DND-41 (cell line): ENCODE data around the gene CERS5.

ENCODE experiments used
- ATAC-seq: fragments of 200-7000 bp; cut with Tn5 transposase; 3 replicates; pipeline ENCODE4 v1.9.1; 2021; ENCODE audit warnings: low read depth; ENCODE audit not compliant: insufficient read depth
- DNase-seq: peaks from one replicate; pipeline ENCODE4 v3.0.0-alpha.2; 2020
- H2AFZ ChIP-seq: 2 replicates; pipeline ENCODE4 v1.6.0; 2012; ENCODE audit warnings: low read depth, low read length
- H3K27ac ChIP-seq: 2 replicates; pipeline ENCODE4 v1.5.1; 2012; ENCODE audit warnings: low read length, inconsistent platforms
- H3K27me3 ChIP-seq: fragments of 200-600 bp; sonication (generic); 2 replicates; pipeline ENCODE4 v1.6.0; 2012; ENCODE audit warnings: low read length, mild to moderate bottlenecking, inconsistent platforms; ENCODE audit not compliant: insufficient read depth, poor library complexity
- H3K36me3 ChIP-seq: 2 replicates; pipeline ENCODE4 v1.5.1; 2012; ENCODE audit warnings: low read length, inconsistent platforms; ENCODE audit not compliant: insufficient read depth
- H3K4me1 ChIP-seq: 2 replicates; pipeline ENCODE4 v1.5.1; 2012; ENCODE audit warnings: mild to moderate bottlenecking, low read length; ENCODE audit not compliant: insufficient read depth
- H3K4me2 ChIP-seq: 2 replicates; pipeline ENCODE4 v1.6.0; 2012; ENCODE audit warnings: mild to moderate bottlenecking, moderate library complexity, low read length, inconsistent platforms; ENCODE audit not compliant: insufficient read depth
- H3K4me3 ChIP-seq, 2 experiments: fragments of 200-600 bp in 1 of 2; shearing (Covaris generic) in 1 of 2; 2 replicates each; pipeline ENCODE4 v1.5.1; 2012 to 2016; ENCODE audit warnings: inconsistent platforms in 2 of 2, low read length in 2 of 2, mild to moderate bottlenecking in 2 of 2, low read depth in 1 of 2, moderate library complexity in 1 of 2
- H3K79me2 ChIP-seq: 2 replicates; pipeline ENCODE4 v1.6.0; 2012; ENCODE audit warnings: low read length, inconsistent platforms; ENCODE audit not compliant: insufficient read depth
- H3K9ac ChIP-seq: 2 replicates; pipeline ENCODE4 v1.6.0; 2012; ENCODE audit warnings: low read depth, mild to moderate bottlenecking, inconsistent platforms, low read length, moderate library complexity
- H3K9me3 ChIP-seq: 2 replicates; pipeline ENCODE4 v1.5.1; 2012; ENCODE audit warnings: low read length, moderate library complexity, mild to moderate bottlenecking, inconsistent platforms; ENCODE audit not compliant: insufficient read depth, severe bottlenecking
- H4K20me1 ChIP-seq: 2 replicates; pipeline ENCODE4 v1.6.0; 2012; ENCODE audit warnings: low read length; ENCODE audit not compliant: insufficient read depth
- CTCF ChIP-seq: IDR thresholded peaks from 2 replicates; pipeline ENCODE4 v1.5.1; 2012; ENCODE audit warnings: borderline replicate concordance, low read length, moderate library complexity, mild to moderate bottlenecking; ENCODE audit not compliant: poor library complexity, severe bottlenecking; ENCODE audit errors: extremely low read depth
- EZH2 ChIP-seq: IDR thresholded peaks from 3 replicates; pipeline ENCODE4 v1.6.1; 2012; ENCODE audit warnings: borderline replicate concordance, low read depth, mild to moderate bottlenecking, moderate library complexity, low read length, inconsistent platforms; ENCODE audit not compliant: severe bottlenecking

Gene CERS5

GRCh38 chr12:50100561-50100960 lies 66.6 kb downstream of the CERS5 start:
- no peaks in the 10 kb centered on the region for H3K9me3 ChIP-seq
- H3K4me3 ChIP-seq = no peak overlapping the region
- TF ChIP-seq EZH2 = no peak
- TF ChIP-seq CTCF = no peak
- H3K27me3 ChIP-seq = no peaks in the 10 kb centered on the region
- H3K79me2 ChIP-seq = no peaks in the 10 kb centered on the region
- H3K4me1 ChIP-seq = peaks cover 10% of the 10 kb centered on the region
- H2AFZ ChIP-seq = no peak overlapping the region
- peaks cover 54% of the 10 kb centered on the region for H3K36me3 ChIP-seq
- no peak for DNase-seq
- H3K9ac ChIP-seq = no peak overlapping the region
- no peak for ATAC-seq
- H3K4me2 ChIP-seq = no peak overlapping the region
- no peak overlapping the region for H3K27ac ChIP-seq
- peaks cover 6% of the 10 kb centered on the region; the same call in 1 of the 2 replicates for H4K20me1 ChIP-seq

- Histone ChIP-seq H3K27ac (no peak overlapping the region), H3K4me2 (no peak overlapping the region), H3K36me3 (peaks cover 65% of the 10 kb centered on the region)
Measured at GRCh38 chr12:50099302-50100008, 67.7 kb downstream of the CERS5 start.

GRCh38 chr12:50097952-50098351 lies 69.2 kb downstream of the CERS5 start:
- Histone ChIP-seq H3K27ac (no peak overlapping the region), H3K27me3 (no peaks in the 10 kb centered on the region), H3K36me3 (peaks cover 80% of the 10 kb centered on the region), H3K79me2 (no peaks in the 10 kb centered on the region), H4K20me1 (0 out of 2 replicates have a peak, but pooled peaks cover 6% of the 10 kb centered on the region), H3K4me3 (no peak overlapping the region), H3K4me1 (no peaks in the 10 kb centered on the region), H3K9me3 (no peaks in the 10 kb centered on the region), H2AFZ (no peak overlapping the region), H3K9ac (no peak overlapping the region), H3K4me2 (no peak overlapping the region)
- ATAC-seq (no peak), DNase-seq (no peak)
- no peak for TF ChIP-seq CTCF
- TF ChIP-seq EZH2 = no peak

More at GRCh38 chr12:50099302-50100008, 67.7 kb downstream of the CERS5 start:
- Histone ChIP-seq H3K27me3 (no peaks in the 10 kb centered on the region), H3K4me1 (peaks cover 10% of the 10 kb centered on the region), H4K20me1 (peaks cover 6% of the 10 kb centered on the region; the same call in 1 of the 2 replicates), H3K79me2 (no peaks in the 10 kb centered on the region), H3K9ac (no peak overlapping the region), H3K9me3 (no peaks in the 10 kb centered on the region), H2AFZ (no peak overlapping the region), H3K4me3 (no peak overlapping the region)
- TF ChIP-seq EZH2 = no peak
- ATAC-seq (no peak), DNase-seq (no peak)

DNA sequence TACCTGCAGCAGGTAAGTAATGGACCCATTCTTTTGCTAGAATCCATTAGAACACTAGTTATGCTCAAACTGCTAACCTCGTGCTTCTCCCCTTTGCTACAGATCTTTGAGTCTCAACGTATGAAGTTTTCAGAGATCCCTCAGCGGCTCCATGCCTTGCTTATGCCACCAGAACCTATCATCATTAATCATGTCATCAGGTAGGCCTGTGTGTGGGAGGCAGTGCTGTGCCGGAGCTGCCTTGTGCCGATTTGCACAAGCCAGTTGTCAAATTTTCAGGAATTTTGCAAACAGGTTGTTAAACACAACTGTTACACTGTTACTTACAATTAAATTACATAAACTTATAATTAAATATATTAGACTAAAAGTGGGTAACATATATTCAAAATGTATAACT lies 76.8 kb downstream of the CERS5 start:
- Histone ChIP-seq H3K27ac (no peak overlapping the region), H3K79me2 (peaks cover 41% of the 10 kb centered on the region), H3K27me3 (no peaks in the 10 kb centered on the region), H4K20me1 (peaks cover 26% of the 10 kb centered on the region), H3K4me3 (no peak overlapping the region), H3K9ac (no peak overlapping the region), H3K4me2 (no peak overlapping the region), H3K36me3 (peaks cover 92% of the 10 kb centered on the region), H2AFZ (no peak overlapping the region), H3K9me3 (no peaks in the 10 kb centered on the region), H3K4me1 (peaks cover 30% of the 10 kb centered on the region)
- DNase-seq = no peak
- no peak for TF ChIP-seq CTCF
- TF ChIP-seq EZH2 = no peak
- ATAC-seq = no peak
